Endothelial cell of umbilical vein (primary cell): ENCODE measurements around the gene CDH19. TPM values are rescaled to one million over a fixed set of nuclear protein-coding genes. Genes with fewer than 3 reads are reported as not detected.

Experiments used
- BruUV-seq: library from RNA; stranded (reverse); fragments of 400-500 nt; replicated peaks from 2 replicates; lab custom pipeline; 2021; lab: Mats Ljungman, UMichigan
- CTCF ChIA-PET: fragments of 300-600, 350-600 bp; sonication (Branson Sonifier 250); formaldehyde crosslinking; loops from one replicate; lab custom pipeline; 2021; ENCODE audit warnings: antibody characterized with exemption, inconsistent platforms; lab: Charles Lee
- POLR2A ChIA-PET: fragments of 300-600, 350-600 bp; sonication (Branson Sonifier 250); formaldehyde crosslinking; loops from one replicate; lab custom pipeline; 2021; ENCODE audit warnings: antibody characterized with exemption, inconsistent platforms; lab: Charles Lee
- DNase-seq: peaks from one replicate; pipeline ENCODE4 v3.0.0-alpha.2; 2011; ENCODE audit warnings: low read depth, low spot score
- FAIRE-seq: peaks from 2 replicates; lab custom pipeline; 2011; peaks lifted over from hg19 to GRCh38; lab: Jason Lieb, UNC
- H2AFZ ChIP-seq: 2 replicates; pipeline ENCODE4 v1.6.0; 2012; ENCODE audit warnings: low read depth, low read length, control low read depth, inconsistent platforms
- H3K27ac ChIP-seq: 2 replicates; pipeline ENCODE4 v1.5.1; 2011; ENCODE audit warnings: low read depth, mild to moderate bottlenecking, control low read depth, low read length, moderate library complexity; ENCODE audit not compliant: insufficient read depth
- H3K27me3 ChIP-seq, 2 experiments: 2 replicates each; pipeline versions ENCODE4 v1.6.0 to v1.6.1; 2011; ENCODE audit warnings: low read length in 2 of 2, mixed read lengths in 1 of 2; ENCODE audit not compliant: control insufficient read depth in 2 of 2, insufficient read depth in 2 of 2
- H3K36me3 ChIP-seq, 2 experiments: 2 replicates in 1 of 2; 3 replicates in 1 of 2; pipeline ENCODE4 v1.5.1; 2011; ENCODE audit warnings: low read length in 2 of 2, mild to moderate bottlenecking in 1 of 2, moderate library complexity in 1 of 2; ENCODE audit not compliant: control insufficient read depth in 2 of 2, insufficient read depth in 2 of 2; ENCODE audit errors: extremely low read depth in 1 of 2
- H3K4me1 ChIP-seq: 3 replicates; pipeline ENCODE4 v1.5.1; 2011; ENCODE audit warnings: mild to moderate bottlenecking, low read length; ENCODE audit not compliant: control insufficient read depth, insufficient read depth; ENCODE audit errors: extremely low read depth
- H3K4me2 ChIP-seq: 2 replicates; pipeline ENCODE4 v1.6.1; 2011; ENCODE audit warnings: low read length, control low read depth, mixed read lengths; ENCODE audit not compliant: insufficient read depth
- H3K4me3 ChIP-seq, 3 experiments: fragments of 200-600 bp in 1 of 3; sonication (generic), shearing (Covaris generic) in 1 of 3; replicated peaks in 1 of 3; 2 replicates each; pipeline ENCODE4 v1.5.1; 2011 to 2016; ENCODE audit warnings: control low read depth in 3 of 3, low read length in 3 of 3, mild to moderate bottlenecking in 2 of 3, inconsistent platforms in 1 of 3, low read depth in 1 of 3, moderate library complexity in 1 of 3; ENCODE audit not compliant: insufficient read depth in 1 of 3
- H3K79me2 ChIP-seq: 2 replicates; pipeline ENCODE4 v1.6.0; 2012; ENCODE audit warnings: low read length, inconsistent platforms; ENCODE audit not compliant: control insufficient read depth, insufficient read depth
- H3K9ac ChIP-seq: replicated peaks from 2 replicates; pipeline ENCODE3; 2011; ENCODE audit warnings: low read length, control low read depth; ENCODE audit not compliant: insufficient read depth; ENCODE audit errors: extremely low read depth
- H3K9me1 ChIP-seq: replicated peaks from 3 replicates; pipeline ENCODE4 v1.6.0; 2011; ENCODE audit warnings: mild to moderate bottlenecking, low read length; ENCODE audit not compliant: control insufficient read depth, insufficient read depth; ENCODE audit errors: extremely low read depth
- H3K9me3 ChIP-seq: replicated peaks from 2 replicates; pipeline ENCODE4 v1.5.1; 2012; ENCODE audit warnings: low read length, inconsistent platforms; ENCODE audit not compliant: control insufficient read depth, insufficient read depth
- H4K20me1 ChIP-seq: replicated peaks from 2 replicates; pipeline ENCODE3; 2011; ENCODE audit warnings: mild to moderate bottlenecking, low read length; ENCODE audit not compliant: control insufficient read depth, insufficient read depth; ENCODE audit errors: extremely low read depth
- EZH2 ChIP-seq: IDR thresholded peaks from 2 replicates; pipeline ENCODE4 v1.6.1; 2012; ENCODE audit warnings: borderline replicate concordance, low read depth, mild to moderate bottlenecking, moderate library complexity, low read length, inconsistent platforms; ENCODE audit not compliant: severe bottlenecking
- FOS ChIP-seq: IDR thresholded peaks from 2 replicates; pipeline ENCODE4 v1.6.1; 2011; ENCODE audit warnings: mild to moderate bottlenecking, low read length, moderate library complexity, borderline replicate concordance; ENCODE audit not compliant: insufficient read depth
- GATA2 ChIP-seq: IDR thresholded peaks from 2 replicates; pipeline ENCODE4 v1.7.0; 2011; ENCODE audit warnings: low read depth, mild to moderate bottlenecking, moderate library complexity, mixed read lengths, low read length; ENCODE audit not compliant: insufficient read length, insufficient read depth
- JUN ChIP-seq: IDR thresholded peaks from 2 replicates; pipeline ENCODE4 v1.6.1; 2011; ENCODE audit warnings: borderline replicate concordance, low read depth; ENCODE audit not compliant: insufficient read length, insufficient read depth
- MYC ChIP-seq: IDR thresholded peaks from one replicate; pipeline ENCODE4 v1.6.1; 2011; ENCODE audit warnings: mild to moderate bottlenecking, low read depth, low read length
- POLR2A ChIP-seq: IDR thresholded peaks from 2 replicates; pipeline ENCODE4 v1.6.1; 2012; ENCODE audit warnings: low read depth, mild to moderate bottlenecking, control low read depth, low read length
- POLR2AphosphoS5 ChIP-seq: IDR thresholded peaks from 2 replicates; pipeline ENCODE4 v1.6.1; 2012; ENCODE audit warnings: low read depth, mild to moderate bottlenecking, control low read depth, low read length, moderate library complexity; ENCODE audit not compliant: insufficient read depth
- dilution Hi-C: fragments of 300-500 bp; cut with MboI; formaldehyde crosslinking; loops from one replicate; pipeline ENCODE4 v1.15.0; 2019; ENCODE audit warnings: low sequenced_read_pairs; ENCODE audit not compliant: extremely low pct_ligation_motif_present
- intact Hi-C: fragments of 100-400 bp; cut with micrococcal nuclease; formaldehyde crosslinking; loops from one replicate; pipeline ENCODE4 v1.10.0; 2022
- polyA plus RNA-seq, 4 experiments: library from polyadenylated mRNA; depleted of rRNA in 3 of 4; stranded (reverse) in 3 of 4; unstranded in 1 of 4; fragments of >200 nt; gene quantifications; 2 replicates each; pipeline versions ENCODE4 v1.2.1 to v1.2.3, GENCODE V29; 2011 to 2012; ENCODE audit warnings: missing spikeins in 1 of 4
- total RNA-seq: library from RNA; stranded (reverse); gene quantifications from 2 replicates; pipeline ENCODE4 v1.2.3, GENCODE V29; 2021
- TF ChIP-seq, protein P1 (sequence below): IDR thresholded peaks from 2 replicates; pipeline ENCODE4 v1.6.1; 2011; ENCODE audit not compliant: insufficient read depth, insufficient read length
- TF ChIP-seq, protein P2 (sequence below), 2 donors: IDR thresholded peaks; 1 replicate in 1 of 2; 2 replicates in 1 of 2; pipeline ENCODE4 v1.5.1; 2011; ENCODE audit warnings: low read length in 2 of 2, mild to moderate bottlenecking in 2 of 2, moderate library complexity in 2 of 2, control low read depth in 1 of 2, inconsistent platforms in 1 of 2, low read depth in 1 of 2; ENCODE audit not compliant: insufficient read depth in 1 of 2; ENCODE audit errors: extremely low read depth in 1 of 2

The CDH19 gene
- total and polyA plus RNA-seq, 2 donors (not counting 3 experiments of a cell fraction or from before 2014, with no cell fraction given), result not detected

DNA sequence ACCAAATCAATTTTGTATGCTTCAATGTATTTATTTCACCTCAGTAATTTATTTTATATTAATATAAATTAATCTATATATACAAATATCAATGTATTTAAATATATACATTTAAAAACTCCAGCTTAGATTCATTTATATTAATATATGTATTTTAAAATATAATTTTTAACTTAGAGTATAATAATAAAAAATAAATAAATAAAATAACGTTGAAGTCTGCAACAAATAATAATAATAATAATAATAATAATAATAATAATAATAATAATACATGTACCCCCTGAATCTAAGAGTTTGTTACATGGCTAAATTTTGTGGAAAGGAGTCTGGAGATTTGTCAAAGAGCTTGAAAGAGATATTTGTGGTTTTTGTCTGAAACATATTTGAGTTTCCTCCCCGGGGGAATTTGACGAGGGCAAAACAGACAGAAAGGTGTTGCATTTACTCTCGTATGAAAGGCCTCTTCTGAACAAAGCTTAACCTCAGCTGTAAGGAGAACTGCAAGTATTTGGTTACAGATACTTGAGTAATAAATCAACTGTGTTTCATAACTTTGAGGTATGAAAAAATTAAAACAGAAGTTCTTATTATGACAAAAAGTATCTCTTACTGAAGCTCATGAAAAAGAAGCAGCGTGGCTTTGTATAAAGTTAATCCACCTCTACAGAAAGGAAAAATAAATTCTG is 93.4 kb downstream of the CDH19 start:
- TF ChIP-seq EZH2, result no peak
- no peak for TF ChIP-seq MYC
- no peak for TF ChIP-seq GATA2
- TF ChIP-seq POLR2AphosphoS5, result no peak
- TF ChIP-seq, protein P1, sequence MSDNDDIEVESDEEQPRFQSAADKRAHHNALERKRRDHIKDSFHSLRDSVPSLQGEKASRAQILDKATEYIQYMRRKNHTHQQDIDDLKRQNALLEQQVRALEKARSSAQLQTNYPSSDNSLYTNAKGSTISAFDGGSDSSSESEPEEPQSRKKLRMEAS, result no peak
- TF ChIP-seq FOS, result no peak
- no peak for TF ChIP-seq POLR2A
- TF ChIP-seq, protein P2, sequence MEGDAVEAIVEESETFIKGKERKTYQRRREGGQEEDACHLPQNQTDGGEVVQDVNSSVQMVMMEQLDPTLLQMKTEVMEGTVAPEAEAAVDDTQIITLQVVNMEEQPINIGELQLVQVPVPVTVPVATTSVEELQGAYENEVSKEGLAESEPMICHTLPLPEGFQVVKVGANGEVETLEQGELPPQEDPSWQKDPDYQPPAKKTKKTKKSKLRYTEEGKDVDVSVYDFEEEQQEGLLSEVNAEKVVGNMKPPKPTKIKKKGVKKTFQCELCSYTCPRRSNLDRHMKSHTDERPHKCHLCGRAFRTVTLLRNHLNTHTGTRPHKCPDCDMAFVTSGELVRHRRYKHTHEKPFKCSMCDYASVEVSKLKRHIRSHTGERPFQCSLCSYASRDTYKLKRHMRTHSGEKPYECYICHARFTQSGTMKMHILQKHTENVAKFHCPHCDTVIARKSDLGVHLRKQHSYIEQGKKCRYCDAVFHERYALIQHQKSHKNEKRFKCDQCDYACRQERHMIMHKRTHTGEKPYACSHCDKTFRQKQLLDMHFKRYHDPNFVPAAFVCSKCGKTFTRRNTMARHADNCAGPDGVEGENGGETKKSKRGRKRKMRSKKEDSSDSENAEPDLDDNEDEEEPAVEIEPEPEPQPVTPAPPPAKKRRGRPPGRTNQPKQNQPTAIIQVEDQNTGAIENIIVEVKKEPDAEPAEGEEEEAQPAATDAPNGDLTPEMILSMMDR (IDR thresholded peaks at IDR 0.05; ENCODE audit: extremely low read depth in 1 of 2, insufficient read depth in 1 of 2, low read depth in 1 of 2, low read length in 2 of 2), result no peak
- no peak for TF ChIP-seq JUN
- ChIA-PET POLR2A (no interaction called here), CTCF (interaction anchor here (1.0 to 2.1 kb wide), 3 partner anchors 15 to 29 kb away, joined by 4 to 6 read pairs (median 5); no protein-coding TSS in a partner anchor)
- intact Hi-C loops, result no loop called here
- Histone ChIP-seq H3K9me1 (no peaks in the 10 kb centered on the region), H2AFZ (no peak overlapping the region), H4K20me1 (no peaks in the 10 kb centered on the region), H3K27me3 (no peaks in the 10 kb centered on the region), H3K36me3 (no peaks in the 10 kb centered on the region), H3K4me3 (no peak overlapping the region), H3K4me1 (peaks cover 23% of the 10 kb centered on the region), H3K9ac (no peak overlapping the region), H3K4me2 (no peak overlapping the region), H3K9me3 (no peaks in the 10 kb centered on the region), H3K79me2 (no peaks in the 10 kb centered on the region), H3K27ac (no peak overlapping the region)
- dilution Hi-C loops, result no loop called here
- no peak for FAIRE-seq
- BruUV-seq, result no TSS peak
- no peak for DNase-seq
